HCEC 1CT (cell line): ENCODE results near the gene MKLN1.

ENCODE experiments used
- DNase-seq: peaks from one replicate; pipeline ENCODE4 v3.0.0-alpha.2; 2017

The MKLN1 gene

DNA sequence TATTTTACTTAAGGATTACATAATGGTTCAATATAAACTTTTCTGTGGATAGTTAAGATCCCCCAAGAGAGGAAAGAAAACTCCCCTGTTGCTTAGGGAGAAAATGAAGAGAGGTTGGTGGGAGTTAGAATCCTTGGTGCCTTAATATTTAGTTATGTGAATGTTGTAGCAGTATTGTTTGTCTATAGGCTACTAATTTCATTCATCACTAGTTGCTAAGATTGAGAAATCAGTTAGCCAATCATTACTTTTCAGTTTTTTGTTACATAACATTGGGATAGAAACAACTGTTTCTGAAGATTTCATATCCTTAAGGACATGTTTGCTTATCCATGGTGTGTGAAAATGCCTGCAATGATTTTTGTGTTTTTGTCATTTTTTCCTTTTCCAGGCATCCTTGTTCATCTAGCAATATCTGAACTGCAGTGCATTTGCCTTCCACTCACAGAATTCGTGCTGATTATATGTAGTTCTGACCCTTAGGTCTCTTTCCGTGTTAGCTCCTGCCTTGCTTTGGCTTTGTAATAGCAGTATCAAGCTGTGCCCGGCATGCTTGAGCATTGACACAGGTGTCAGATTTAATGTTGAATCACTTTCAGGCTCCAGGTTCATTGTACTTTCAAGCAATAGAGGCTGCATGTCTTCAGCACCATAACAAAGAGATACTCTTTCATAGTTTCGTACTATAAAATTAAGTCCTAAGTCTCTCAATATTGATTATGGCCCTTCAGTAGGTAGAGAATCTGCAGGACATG is 143.8 kb downstream of the MKLN1 start:
- no peak for DNase-seq

DNA sequence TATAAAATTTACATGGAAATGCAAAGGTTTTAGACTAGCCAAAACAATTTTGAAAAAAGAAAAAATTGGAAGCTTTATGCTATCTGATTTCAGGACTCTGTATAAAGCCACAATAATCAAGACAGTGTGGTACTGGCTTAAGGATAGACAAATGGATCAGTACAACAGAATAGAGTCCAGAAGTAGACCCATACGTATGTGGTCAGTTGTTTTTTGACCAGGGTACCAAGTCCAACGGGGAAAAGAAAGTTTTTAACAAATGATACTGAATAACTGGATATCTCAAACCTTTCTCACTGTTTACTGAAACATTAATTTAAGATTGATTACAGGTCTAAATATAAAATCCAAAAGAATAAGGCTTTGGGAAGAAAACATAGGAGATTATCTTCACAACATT is 149.1 kb downstream of the MKLN1 start:
- DNase-seq, result no peak

DNA sequence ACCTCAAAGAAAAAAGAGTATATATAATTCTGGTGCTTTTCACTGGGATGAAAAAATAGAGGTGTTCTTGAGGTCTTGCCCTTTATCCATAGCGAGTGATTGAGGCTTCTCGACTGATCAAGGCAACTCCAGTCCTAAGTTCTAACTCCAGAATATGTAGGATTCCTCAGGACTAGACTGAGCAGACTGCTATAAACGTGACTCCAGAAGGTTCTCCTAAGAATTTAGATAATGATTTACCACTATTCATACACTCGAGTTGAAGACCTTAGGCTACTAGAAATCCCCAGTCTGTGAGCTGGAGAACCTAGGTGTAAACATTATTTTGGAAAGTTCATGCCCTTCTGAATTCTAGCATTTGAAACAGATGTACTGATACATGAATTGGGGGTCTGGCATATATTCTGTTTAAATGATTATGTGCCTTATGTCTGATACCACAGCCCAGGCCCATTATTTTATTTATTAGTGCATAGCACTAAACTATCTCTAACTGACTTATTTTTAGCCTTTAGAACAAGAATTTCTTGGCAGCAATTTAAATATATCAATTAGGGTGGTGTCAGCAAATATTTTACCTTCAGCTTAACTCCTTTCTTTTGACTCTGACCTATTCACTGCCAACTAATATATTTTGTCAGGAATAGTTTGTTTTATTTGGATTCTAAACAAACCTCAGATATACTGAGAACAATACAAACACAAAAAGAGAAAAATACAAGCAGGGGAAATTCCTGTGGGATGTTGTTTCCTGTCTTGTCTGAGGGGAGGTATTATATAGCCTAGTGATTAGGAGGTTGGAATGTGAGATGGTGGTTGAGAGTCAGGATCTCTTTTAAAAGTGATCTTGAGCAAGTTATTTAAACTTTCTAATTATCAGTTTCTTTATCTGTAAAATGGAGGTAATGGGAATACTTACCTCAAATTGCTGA is 153.0 kb downstream of the MKLN1 start:
- DNase-seq, result peak; percentile 12

- DNase-seq, result no peak
These were observed 155.1 kb downstream of the MKLN1 start for GRCh38 chr7:131482800-131483199.

- DNase-seq, result no peak
These were observed 155.9 kb downstream of the MKLN1 start for GRCh38 chr7:131483586-131483985.

DNA sequence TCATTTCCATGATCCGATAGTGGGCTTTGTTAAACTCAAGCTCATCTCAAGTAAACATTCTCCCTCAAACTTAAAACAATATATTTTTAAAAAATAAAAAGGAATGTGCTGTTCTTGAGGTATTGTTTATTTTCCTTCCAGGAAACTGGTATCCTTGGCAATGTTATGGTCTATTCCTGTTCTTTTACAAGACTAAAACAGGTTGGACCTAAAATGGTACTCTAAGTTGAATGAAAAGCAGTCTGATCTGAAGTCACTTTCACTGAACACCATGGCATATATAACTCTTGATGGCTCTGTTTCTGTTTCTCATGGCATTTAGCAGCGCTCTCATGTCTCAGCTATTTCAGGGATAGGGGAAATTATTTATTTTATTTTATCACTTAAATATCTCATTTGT is 158.7 kb downstream of the MKLN1 start:
- no peak for DNase-seq

DNA sequence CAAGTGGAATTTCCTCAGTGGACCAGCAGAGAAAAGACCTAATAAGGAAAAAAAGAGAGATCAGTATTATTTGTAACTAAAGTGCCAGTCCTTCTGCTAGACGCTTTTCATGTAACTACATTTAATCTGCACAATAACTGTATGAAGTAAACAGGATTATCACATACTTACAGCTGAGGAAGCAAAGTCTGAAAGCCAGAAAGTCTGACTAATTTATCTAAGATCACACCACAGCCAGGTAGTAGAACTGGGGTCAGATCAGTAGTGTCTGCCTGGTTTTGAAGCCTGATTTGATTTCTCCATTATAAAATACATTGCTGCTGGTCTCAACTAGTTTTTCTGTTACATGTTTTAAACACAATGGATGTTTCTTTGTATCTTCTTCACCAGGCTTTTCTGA is 159.5 kb downstream of the MKLN1 start:
- no peak for DNase-seq

- DNase-seq, result peak; percentile 15
These were observed 160.7 kb downstream of the MKLN1 start for GRCh38 chr7:131488361-131488760.

GRCh38 chr7:131489196-131489595 is 161.5 kb downstream of the MKLN1 start:
- DNase-seq, result no peak

GRCh38 chr7:131489881-131490280 is 162.2 kb downstream of the MKLN1 start:
- no peak for DNase-seq

DNA sequence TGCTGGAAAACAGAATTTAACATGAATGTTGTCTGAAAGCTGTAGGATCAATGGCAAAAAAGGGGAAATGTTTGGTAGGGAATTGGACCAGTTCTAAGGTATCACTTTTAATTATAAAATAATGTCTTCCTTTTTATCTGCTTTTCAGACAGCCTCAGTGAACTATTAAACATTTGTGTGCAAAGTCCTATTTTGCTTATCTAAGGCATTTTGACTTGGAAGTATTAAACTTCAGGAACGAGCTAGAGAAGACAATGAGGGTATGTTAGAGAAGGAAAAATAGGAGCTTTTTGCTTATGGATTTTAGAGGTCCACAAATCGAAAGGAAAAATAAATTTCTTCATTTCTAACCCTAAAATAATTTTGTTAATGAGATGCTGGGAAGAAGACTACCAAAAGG is 165.4 kb downstream of the MKLN1 start:
- no peak for DNase-seq

DNA sequence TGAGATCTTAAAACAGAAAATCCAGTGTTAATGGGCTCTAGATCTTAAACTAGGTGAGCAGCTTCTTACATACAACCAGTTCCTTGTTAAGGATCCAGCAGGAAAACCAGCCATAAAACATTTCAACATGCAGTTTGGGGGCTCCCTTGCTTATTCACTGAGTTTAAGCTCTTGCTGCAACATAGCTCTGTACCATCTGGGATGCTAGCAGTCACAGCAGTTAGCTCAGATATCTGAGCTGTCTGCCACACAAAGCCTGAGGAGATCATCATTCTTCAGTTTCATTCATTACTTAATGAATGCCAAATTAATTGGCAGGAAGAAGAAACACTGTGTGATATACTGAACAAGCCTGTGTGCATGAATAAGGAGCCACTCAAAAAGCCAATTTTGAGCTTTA is 165.9 kb downstream of the MKLN1 start:
- no peak for DNase-seq

DNA sequence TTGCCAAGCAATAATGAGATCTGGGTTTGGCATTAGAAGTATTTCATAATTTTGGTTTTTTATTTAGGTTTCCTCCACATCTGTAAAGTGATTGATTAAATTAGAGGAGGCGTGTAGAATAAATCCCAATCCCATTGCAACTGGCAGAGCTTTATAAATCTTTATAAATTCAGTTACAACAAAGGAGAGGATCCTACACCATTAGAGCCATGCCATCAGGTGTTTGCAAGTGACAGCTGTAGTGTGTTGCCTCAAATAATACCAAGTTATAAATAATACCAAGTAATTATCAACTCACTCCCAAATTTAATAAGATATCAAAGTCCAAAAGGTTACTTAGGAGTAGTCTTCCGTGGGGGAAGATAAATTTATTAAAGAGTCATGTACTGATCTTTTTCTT is 166.5 kb downstream of the MKLN1 start:
- no peak for DNase-seq

GRCh38 chr7:131495669-131496498 is 168.2 kb downstream of the MKLN1 start:
- no peak for DNase-seq

- DNase-seq, result no peak
These were observed 169.8 kb downstream of the MKLN1 start for GRCh38 chr7:131497454-131497853.

DNA sequence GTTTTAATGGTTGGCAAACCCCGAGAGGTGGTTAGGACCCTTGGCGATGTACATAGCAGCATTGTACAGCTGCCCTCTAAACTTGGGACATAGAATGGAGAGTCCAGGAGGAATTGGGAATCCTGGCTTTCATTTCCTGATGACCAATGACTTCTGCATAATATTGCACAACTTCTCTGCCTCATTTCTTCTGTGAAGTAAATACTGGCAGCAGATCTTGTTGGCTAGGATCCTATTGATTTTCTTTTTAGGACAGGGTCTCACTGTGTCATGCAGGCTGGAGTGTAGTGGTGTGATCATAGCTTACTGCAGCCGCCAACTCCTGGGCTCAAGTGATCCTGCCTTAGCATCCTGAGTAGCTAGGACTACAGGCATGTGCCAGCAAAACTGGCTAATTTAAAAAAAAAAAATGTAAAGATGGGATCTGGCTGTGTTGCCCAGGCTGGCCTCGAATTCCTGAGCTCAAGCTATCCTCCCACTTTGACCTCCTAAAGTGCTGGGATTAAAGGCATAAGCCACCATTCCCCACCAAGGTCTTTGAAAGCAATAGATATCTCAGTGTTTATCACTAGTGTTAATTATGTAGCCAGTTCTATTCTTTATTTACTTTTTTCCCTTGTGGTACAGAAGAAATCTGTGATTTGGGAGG is 170.7 kb downstream of the MKLN1 start:
- peak; percentile 33 for DNase-seq

GRCh38 chr7:131499801-131500200 is 172.1 kb downstream of the MKLN1 start:
- DNase-seq, result no peak

DNA sequence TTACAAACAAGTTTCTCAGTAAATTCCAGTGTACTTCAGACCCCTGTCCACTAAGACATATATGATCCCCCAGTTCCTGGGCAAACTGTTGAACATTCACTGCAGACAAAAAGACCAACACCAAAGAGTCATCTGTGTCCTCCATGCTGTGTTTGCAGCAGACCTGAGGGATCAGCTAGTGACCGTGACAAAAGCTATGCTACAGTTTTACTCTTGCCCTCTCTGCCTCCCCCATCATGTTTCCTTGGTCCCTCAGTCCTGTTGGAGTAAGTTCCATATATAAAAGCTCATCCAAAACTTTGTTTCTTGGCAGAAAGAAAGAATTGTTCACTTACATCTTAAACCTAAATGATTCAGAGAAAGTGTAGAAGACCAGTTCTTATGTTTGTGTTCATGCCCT is 172.7 kb downstream of the MKLN1 start:
- no peak for DNase-seq

DNA sequence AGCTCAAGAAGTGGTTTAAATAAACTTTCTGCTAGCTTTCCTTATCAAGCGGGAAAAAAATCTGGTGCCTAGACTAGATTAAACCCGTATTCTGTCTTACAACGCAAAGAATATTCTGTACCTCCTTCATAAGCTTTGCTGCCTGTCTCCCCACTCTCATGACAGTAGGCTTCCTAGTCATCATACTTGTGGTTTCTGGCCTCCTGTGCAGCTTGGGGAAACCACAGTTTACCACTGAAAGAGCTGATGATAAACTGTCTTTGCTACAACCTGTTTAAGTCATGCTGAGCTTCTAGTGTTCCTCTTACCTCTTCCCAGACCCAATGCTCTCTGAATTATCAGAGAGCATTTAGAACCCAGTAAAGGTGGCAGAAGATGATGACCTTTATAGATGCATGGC is 173.7 kb downstream of the MKLN1 start:
- DNase-seq, result peak; percentile 47

DNA sequence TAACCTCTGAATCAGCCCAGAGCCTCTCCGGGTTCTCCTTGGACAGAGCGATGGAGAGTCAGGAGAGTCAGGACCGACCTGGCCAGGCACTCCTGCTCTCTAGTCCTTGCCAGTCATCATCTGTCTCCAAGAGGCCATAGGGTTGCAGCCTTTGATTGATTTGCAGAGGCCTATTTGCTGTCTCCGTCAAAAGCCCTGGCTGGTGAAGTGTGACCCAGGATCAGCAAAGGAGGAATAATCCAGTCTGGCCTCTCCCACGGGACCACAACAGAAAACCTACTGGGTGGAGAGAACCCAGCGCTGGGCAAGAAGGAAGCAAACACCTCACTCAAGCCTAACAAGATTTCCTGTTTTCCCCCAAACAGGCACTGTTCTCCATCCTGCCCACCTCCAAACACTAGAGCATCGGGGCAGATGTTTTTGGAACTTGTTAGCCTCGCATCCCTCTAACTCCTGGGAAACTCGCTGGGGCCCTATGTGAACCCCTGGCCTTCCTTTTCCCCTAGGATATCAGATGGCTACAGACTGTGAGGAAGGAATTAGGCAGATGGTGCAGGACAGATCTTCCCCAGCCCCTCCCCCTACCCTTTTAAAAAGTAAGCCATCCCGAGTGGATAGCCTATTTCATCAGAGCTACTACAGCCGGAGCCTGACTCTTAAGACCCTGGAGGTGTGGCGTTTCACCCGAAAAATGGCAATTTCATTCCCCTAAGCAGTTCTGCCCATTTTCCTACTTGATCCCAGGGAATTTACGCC is 174.4 kb downstream of the MKLN1 start:
- no peak for DNase-seq

DNA sequence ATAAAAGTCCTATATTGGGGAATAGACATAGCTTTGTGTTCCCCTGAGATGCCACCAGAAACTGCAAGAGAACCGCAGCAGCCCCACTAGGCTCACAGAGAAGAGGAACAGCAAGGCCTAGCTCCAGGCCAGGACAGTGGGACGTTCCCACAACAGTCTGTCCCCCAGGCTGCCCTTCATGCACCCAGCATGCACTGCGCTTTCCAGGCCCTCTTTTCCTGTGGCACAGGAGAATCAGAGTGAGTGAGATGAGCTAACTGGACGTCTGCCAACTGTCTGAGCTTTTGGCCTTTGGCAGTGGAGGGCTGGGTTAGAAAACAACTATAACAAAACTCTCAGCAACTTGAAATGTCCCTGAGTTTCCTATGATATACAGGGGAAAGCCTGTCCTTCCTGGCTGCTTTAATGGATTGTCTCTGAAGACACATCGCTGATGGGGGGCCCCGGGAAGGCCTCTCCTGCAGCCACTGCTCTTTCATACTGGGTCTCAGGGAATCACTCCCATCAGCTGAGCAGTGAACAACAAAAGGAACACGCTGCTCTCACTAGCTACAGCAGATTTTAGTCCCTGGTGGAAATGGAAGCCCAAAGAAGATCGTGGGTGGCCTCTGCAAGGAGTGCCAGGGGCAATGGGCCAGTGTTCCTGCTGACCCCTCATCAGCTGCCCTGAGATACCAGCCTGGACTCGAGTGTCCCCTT is 175.3 kb downstream of the MKLN1 start:
- DNase-seq, result peak; percentile 27
